ENCODE measurements around the gene FOXC1. TPM values are rescaled to one million over a fixed set of nuclear protein-coding genes. Genes with fewer than 3 reads are reported as not detected.

Gene FOXC1
- polyA plus RNA-seq, 2 of the 4 experiments (the other 2 are of a cell fraction), result 3.4 to 4.7 TPM

DNA sequence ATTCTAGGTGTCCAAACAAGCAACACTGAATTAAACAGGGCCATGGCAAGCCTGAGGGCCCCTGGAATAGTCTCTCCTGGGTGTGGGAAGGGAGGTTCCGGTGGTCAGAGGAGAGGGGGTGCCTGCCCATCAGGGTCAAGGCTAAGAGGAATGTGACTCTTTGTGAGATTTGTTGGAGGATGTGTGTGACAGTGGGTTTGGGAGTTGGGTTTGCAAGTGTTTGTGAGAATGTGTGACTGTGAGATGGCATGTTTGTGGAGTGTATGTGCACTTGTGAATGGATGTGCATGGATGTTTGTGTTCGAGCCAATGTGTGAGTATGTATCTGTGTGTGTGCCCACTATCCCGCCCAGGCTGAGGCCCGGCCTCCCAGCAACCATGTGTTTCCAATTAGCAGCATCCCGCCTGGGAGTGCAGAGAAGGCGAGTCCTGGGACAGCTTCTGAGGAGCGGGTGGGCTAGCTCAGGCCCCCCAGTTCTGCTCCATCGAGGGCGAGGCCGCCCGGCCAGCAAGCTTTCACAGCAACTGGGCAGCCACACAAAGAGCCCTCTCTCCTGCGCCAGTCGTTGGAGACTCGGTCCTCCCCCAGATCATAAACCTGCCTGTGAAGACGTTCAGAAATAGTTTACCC, 12.6 kb downstream of the FOXC1 start:
- no peak for DNase-seq (ENCODE audit: low read depth in 1 of 2, low spot score in 1 of 2)
- ChIA-PET CTCF (interaction anchor here (1.3 to 1.4 kb wide), 2 partner anchors 11 to 16 kb away, joined by 3 to 7 read pairs; no protein-coding TSS in a partner anchor), POLR2A (no interaction called here)
- H3K4me3 ChIP-seq, result no peak overlapping the region
- no peak for ATAC-seq
- FAIRE-seq, result no peak
- TF ChIP-seq MAZ (IDR thresholded peaks at IDR 0.05; ENCODE audit: borderline replicate concordance, low read depth, low read length) (no peak), RFX5 (IDR thresholded peaks at IDR 0.05) (no peak)
- 89% methylated on average over 11 of the region's 15 CpGs for whole genome bisulfite sequencing (ENCODE audit: missing lambda C conversion rate)
- no peaks in the 10 kb centered on the region for H3K4me1 ChIP-seq
- H3K27ac ChIP-seq, result no peak overlapping the region
- H3K4me2 ChIP-seq, result no peak overlapping the region
- H3K9me3 ChIP-seq, result no peaks in the 10 kb centered on the region

DNA sequence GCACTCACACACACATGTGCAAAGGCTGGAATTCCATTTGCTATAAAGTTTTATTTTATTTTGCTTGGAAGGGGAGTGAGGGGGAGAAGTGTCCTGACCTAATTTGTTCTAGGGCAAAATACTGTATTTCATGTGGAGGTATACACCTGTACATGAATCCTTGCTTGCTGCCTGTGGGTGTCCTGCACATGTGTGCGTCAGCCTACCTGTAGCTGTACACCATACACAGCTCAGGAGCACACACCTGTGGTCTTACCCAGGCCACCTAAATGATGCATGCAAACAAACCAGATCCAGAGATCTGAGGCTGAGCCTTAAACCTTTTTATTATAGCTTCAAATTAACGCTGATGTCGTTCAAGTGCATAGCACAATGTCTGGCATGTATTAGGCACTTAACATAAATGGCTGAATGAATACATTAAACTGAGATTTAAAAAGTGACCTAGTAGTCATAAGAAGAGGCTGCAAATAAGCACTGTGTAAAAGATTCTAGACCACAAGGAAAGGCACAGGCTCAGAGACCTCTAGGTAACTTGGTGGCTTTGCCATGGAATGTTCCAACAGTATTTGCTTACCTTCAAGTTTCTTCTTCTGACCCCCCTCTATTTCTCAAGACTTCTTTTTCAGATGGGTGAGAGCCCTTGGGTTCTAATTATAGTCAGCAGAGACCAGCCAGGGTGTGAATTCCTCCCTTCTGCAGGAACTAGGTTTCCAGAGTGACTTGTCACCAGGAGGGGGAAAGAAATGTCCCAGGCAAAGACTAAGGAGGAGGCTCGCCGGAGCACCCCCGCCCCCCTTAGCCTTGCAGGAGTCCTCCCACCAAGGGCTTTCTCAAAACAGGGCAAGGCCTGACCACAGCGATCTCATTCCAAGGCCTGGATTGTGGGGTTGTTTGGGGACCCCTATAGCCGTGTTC, 13.4 kb downstream of the FOXC1 start:
- CTCF ChIA-PET, result interaction anchor here (1.3 kb wide), 1 partner anchor 12 kb away, joined by 7 read pairs; no protein-coding TSS in a partner anchor

DNA sequence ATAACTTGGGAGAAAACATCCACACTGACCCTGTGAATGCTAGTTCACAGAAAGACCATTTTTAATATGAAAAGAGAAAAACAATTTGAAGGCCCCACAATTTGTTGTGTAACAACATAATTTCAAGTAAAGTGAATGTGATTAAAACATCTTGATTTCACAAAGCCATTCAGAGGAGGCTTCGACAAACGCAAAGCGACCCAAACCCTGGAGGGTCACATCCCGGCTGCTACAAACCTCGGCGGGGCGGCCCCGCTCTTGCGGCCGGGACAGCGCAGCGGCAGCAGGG, 14.0 kb downstream of the FOXC1 start:
- Histone ChIP-seq H3K27ac (no peak overlapping the region), H3K4me3 (no peak overlapping the region), H3K4me2 (no peak overlapping the region), H3K4me1 (no peaks in the 10 kb centered on the region), H3K9me3 (no peaks in the 10 kb centered on the region)
- ATAC-seq, result no peak
- TF ChIP-seq HES2 (IDR thresholded peaks at IDR 0.05), result no peak
- no peak for TF ChIP-seq ZC3H11A (IDR thresholded peaks at IDR 0.05)
- no peak for TF ChIP-seq POLR2AphosphoS2 (conservative IDR thresholded peaks at IDR 0.05; ENCODE audit: low read length)
- TF ChIP-seq JUN (IDR thresholded peaks at IDR 0.05), result no peak
- TF ChIP-seq PHF8 (IDR thresholded peaks at IDR 0.05; ENCODE audit: borderline replicate concordance, low read depth), result no peak
- TF ChIP-seq RNF2 (IDR thresholded peaks at IDR 0.05; ENCODE audit: borderline replicate concordance, low read depth), result no peak
- TF ChIP-seq HOXA7 (CRISPR knock-in tag; IDR thresholded peaks at IDR 0.05), result no peak
- TF ChIP-seq KDM1A (IDR thresholded peaks at IDR 0.05; ENCODE audit: low read depth), result no peak
- TF ChIP-seq, protein P1, sequence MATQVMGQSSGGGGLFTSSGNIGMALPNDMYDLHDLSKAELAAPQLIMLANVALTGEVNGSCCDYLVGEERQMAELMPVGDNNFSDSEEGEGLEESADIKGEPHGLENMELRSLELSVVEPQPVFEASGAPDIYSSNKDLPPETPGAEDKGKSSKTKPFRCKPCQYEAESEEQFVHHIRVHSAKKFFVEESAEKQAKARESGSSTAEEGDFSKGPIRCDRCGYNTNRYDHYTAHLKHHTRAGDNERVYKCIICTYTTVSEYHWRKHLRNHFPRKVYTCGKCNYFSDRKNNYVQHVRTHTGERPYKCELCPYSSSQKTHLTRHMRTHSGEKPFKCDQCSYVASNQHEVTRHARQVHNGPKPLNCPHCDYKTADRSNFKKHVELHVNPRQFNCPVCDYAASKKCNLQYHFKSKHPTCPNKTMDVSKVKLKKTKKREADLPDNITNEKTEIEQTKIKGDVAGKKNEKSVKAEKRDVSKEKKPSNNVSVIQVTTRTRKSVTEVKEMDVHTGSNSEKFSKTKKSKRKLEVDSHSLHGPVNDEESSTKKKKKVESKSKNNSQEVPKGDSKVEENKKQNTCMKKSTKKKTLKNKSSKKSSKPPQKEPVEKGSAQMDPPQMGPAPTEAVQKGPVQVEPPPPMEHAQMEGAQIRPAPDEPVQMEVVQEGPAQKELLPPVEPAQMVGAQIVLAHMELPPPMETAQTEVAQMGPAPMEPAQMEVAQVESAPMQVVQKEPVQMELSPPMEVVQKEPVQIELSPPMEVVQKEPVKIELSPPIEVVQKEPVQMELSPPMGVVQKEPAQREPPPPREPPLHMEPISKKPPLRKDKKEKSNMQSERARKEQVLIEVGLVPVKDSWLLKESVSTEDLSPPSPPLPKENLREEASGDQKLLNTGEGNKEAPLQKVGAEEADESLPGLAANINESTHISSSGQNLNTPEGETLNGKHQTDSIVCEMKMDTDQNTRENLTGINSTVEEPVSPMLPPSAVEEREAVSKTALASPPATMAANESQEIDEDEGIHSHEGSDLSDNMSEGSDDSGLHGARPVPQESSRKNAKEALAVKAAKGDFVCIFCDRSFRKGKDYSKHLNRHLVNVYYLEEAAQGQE (IDR thresholded peaks at IDR 0.05), result no peak
- TF ChIP-seq BCL3 (IDR thresholded peaks at IDR 0.05), result no peak
- TF ChIP-seq HEYL (CRISPR knock-in tag; IDR thresholded peaks at IDR 0.05), result no peak
- TF ChIP-seq CBX8 (IDR thresholded peaks at IDR 0.05), result no peak
- TF ChIP-seq FOSL2 (IDR thresholded peaks at IDR 0.05), result no peak
- TF ChIP-seq FOSL2 (CRISPR knock-in tag; IDR thresholded peaks at IDR 0.05), result no peak
- POLR2A ChIA-PET, result no interaction called here
- DNase-seq (ENCODE audit: low read depth in 1 of 2, low spot score in 1 of 2), result no peak
- no peak for FAIRE-seq
- CTCF ChIA-PET, result no interaction called here
- WGBS (ENCODE audit: missing lambda C conversion rate), result 88% methylated on average over 10 of the region's 12 CpGs

More for the DNA sequence above, 13.4 kb downstream of the FOXC1 start:
- ATAC-seq (no peak), FAIRE-seq (no peak), DNase-seq (ENCODE audit: low read depth in 1 of 2, low spot score in 1 of 2) (no peak)
- WGBS (ENCODE audit: missing lambda C conversion rate), result 94% methylated on average over 7 of the region's 8 CpGs
- POLR2A ChIA-PET, result no interaction called here
- no peak overlapping the region for H3K4me3 ChIP-seq
- H3K4me1 ChIP-seq, result no peaks in the 10 kb centered on the region
- H3K27ac ChIP-seq, result no peak overlapping the region
- H3K4me2 ChIP-seq, result no peak overlapping the region
- H3K9me3 ChIP-seq, result no peaks in the 10 kb centered on the region
- TF ChIP-seq, protein P1 (IDR thresholded peaks at IDR 0.05), result no peak
- TF ChIP-seq CBX8 (IDR thresholded peaks at IDR 0.05) (no peak), ZFP36 (IDR thresholded peaks at IDR 0.05; ENCODE audit: borderline replicate concordance, partially characterized antibody) (no peak), KDM1A (IDR thresholded peaks at IDR 0.05; ENCODE audit: low read depth) (no peak), SREBF2 (IDR thresholded peaks at IDR 0.05) (no peak), GATA3 (IDR thresholded peaks at IDR 0.05; ENCODE audit: borderline replicate concordance) (no peak), HES2 (IDR thresholded peaks at IDR 0.05) (no peak), RNF2 (IDR thresholded peaks at IDR 0.05; ENCODE audit: borderline replicate concordance, low read depth) (no peak)
